Globus pallidus (tissue), 1 donor: Measurements from ENCODE around the gene EMP2.
"Not testable (repeated sequence)": the region's sequence is repeated elsewhere in the genome, so short reads cannot be mapped to it uniquely, and the experiment has no call there.

Experiments used
- DNase-seq: peaks from one replicate; pipeline ENCODE4 v3.0.0-alpha.2; 2015; ENCODE audit warnings: low spot score

EMP2 gene

GRCh38 chr16:10579965-10580882 lies at the start of gene EMP2:
EMP2 (minus strand) TSS chr16:10580598; CDS start chr16:10547617, 32,981 bp downstream.
- DNase-seq: peak; percentile 40

- no peak for DNase-seq
These were observed 49.2 kb upstream of the EMP2 start for GRCh38 chr16:10629592-10629963.

- DNase-seq: no peak
These were observed 45.4 kb upstream of the EMP2 start for GRCh38 chr16:10625595-10626357.

- DNase-seq: no peak
These were observed 44.1 kb upstream of the EMP2 start for GRCh38 chr16:10624527-10624926.

GRCh38 chr16:10623059-10623458 lies 42.7 kb upstream of the EMP2 start:
- no peak for DNase-seq

- DNase-seq: no peak
These were observed 41.9 kb upstream of the EMP2 start for GRCh38 chr16:10622036-10622921.

- not testable (repeated sequence) for DNase-seq
These were observed 41.0 kb upstream of the EMP2 start for GRCh38 chr16:10621216-10621949.

- DNase-seq: no peak
These were observed 39.7 kb upstream of the EMP2 start for GRCh38 chr16:10620120-10620519.

GRCh38 chr16:10619271-10619849 lies 39.0 kb upstream of the EMP2 start:
- no peak for DNase-seq

GRCh38 chr16:10618710-10619209 lies 38.4 kb upstream of the EMP2 start:
- DNase-seq: no peak

GRCh38 chr16:10617662-10618420 lies 37.4 kb upstream of the EMP2 start:
- DNase-seq: no peak

- DNase-seq: peak; percentile 15
These were observed 36.6 kb upstream of the EMP2 start for GRCh38 chr16:10616756-10617640.

- DNase-seq: no peak
These were observed 36.0 kb upstream of the EMP2 start for GRCh38 chr16:10616419-10616755.

- no peak for DNase-seq
These were observed 34.3 kb upstream of the EMP2 start for GRCh38 chr16:10614685-10615084.

- no peak for DNase-seq
These were observed 33.5 kb upstream of the EMP2 start for GRCh38 chr16:10613785-10614485.

- peak; percentile 2 for DNase-seq
These were observed 32.3 kb upstream of the EMP2 start for GRCh38 chr16:10612649-10613179.

GRCh38 chr16:10611825-10612342 lies 31.5 kb upstream of the EMP2 start:
- no peak for DNase-seq
